Stimulated activated CD8-positive, alpha-beta memory T cell treated with anti-CD3 and anti-CD28 coated beads, Interleukin-4, amount 100 ng/mL, for 24 hours (primary cell): ENCODE measurements around the gene MYCL.

Experiments
- DNase-seq: peaks from one replicate; pipeline ENCODE4 v3.0.0-alpha.2; 2020; ENCODE audit warnings: low read depth

The MYCL gene

GRCh38 chr1:39852214-39852791, 49.4 kb downstream of the MYCL start:
- DNase-seq = no peak

DNA sequence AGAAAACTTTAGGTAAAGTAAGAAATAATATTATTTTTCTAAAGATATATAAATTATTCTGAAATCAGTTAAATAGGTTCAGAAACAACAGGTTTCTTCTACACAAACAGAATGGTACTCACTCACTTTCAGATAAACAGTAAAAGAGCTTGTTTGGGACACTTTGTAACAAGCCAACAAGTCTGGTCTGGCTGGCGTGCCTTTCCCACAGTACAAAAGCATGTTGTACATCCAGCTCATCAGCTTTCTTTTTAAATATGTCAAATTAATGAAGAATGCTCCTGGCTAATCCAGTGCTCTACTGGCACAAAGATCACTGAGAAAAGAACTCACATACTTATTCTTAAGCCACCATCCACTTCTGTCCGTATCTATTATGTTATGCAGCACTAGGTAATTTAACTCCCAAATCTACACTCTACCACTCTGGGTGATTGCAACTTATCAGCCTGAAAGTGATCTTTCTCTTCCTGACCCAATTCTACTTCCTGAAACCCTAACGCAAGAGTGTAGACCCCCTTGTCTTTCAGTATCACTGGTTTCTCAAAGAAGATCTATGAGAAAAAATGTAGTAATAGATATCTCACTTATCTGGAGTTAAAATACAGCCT, 51.0 kb downstream of the MYCL start:
- DNase-seq = no peak

- no peak for DNase-seq
Observed at GRCh38 chr1:39849203-39849602, 52.5 kb downstream of the MYCL start.

- no peak for DNase-seq
Observed at GRCh38 chr1:39847940-39848339, 53.8 kb downstream of the MYCL start.

DNA sequence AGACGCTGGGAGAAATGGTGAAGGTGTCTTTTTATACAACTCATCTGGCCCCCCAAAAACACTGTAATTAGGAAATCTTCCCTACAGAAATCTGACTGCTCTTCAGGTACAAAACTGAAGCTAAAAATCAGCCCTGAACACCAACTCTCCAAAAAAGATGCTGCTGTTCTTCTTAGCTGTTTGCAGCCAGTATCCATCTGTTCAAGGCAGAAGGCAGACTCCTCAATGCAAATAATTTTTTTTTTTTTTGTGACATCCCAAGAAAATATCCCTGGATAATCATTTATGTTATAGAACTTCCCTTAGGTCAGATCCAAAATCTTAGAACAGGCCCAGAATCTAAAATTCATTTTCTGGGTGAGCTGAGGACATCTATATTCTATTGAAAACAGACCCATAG, 54.9 kb downstream of the MYCL start:
- DNase-seq = no peak

DNA sequence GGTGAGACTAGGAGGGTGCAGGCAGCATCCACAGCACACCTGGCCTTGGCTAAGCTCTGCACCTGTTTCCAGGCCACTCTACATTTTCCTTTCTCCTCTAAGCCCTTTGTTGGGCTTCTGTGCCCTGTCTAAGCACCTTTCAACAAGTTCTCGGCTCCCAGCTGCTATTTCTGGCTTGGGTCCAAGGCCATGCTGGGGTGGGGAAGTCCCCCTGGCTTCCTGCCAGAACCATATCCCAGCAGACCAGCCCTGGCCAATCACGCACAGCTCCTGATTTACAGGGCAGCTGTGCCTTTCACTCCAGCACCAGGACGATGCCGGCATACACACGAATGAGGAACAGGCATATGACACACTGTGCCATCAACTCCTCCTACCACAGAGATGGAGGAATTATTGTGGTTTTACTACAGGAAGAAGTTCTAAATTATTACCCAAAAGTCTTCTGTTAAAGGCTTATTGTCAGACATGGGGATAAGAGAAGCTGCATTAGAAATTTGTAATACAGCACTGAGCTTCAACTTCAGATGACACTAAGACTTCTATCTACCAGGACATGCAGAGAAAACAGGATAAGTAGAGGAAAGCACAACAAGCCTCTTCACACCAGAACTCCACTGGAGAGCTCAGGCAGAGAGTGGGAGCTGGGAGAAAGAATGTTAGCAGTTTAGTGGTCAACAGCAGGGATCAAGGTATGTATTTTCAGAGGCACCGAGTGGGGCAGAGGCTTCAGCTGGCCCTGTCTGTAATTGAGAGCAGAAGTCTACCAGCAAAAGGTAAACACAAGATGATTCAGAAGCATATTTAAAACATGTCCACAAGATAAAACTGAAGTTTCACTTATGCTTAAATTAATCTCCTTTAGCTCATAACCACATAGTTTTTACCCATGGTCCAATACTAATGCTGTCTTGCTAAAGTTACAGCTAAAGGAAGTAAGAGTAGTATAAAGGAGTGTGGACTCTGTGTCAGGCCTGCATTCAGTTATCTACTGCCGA, 55.8 kb downstream of the MYCL start:
- DNase-seq = peak; percentile 48
